Large intestine (tissue), 3 donors: Measurements from ENCODE around the gene RBMS3. TPM values are rescaled to one million over a fixed set of nuclear protein-coding genes. Genes with fewer than 3 reads are reported as not detected.

Source experiments
- DNase-seq, 2 donors: peaks; one replicate each; pipeline versions ENCODE4 v3.0.0 to v3.0.0-alpha.2; 2013
- H3K27ac ChIP-seq: one replicate; pipeline ENCODE4 v1.5.1; 2013; ENCODE audit warnings: low read length
- H3K27me3 ChIP-seq: 2 replicates; pipeline ENCODE4 v1.6.1; 2013; ENCODE audit warnings: low read length; ENCODE audit not compliant: control insufficient read depth, insufficient read depth
- H3K36me3 ChIP-seq: 2 replicates; pipeline ENCODE4 v1.6.1; 2013; ENCODE audit warnings: low read length; ENCODE audit not compliant: control insufficient read depth, insufficient read depth
- H3K4me1 ChIP-seq: one replicate; pipeline ENCODE4 v1.6.1; 2013; ENCODE audit warnings: low read length; ENCODE audit not compliant: control insufficient read depth, insufficient read depth
- H3K4me3 ChIP-seq: one replicate; pipeline ENCODE4 v1.5.1; 2013; ENCODE audit warnings: low read length
- H3K9me3 ChIP-seq: one replicate; pipeline ENCODE4 v1.6.1; 2013; ENCODE audit warnings: mild to moderate bottlenecking, low read depth, low read length, moderate library complexity; ENCODE audit not compliant: control insufficient read depth
- WGBS: methylation state at CpG from one replicate; pipeline ENCODE4 v1.1.5; 2013; ENCODE audit warnings: low lambda C conversion rate; ENCODE audit not compliant: insufficient coverage; 5-methylcytosine and 5-hydroxymethylcytosine counted together
- polyA plus RNA-seq: library from polyadenylated mRNA; unstranded; fragments of 120-200 nt; gene quantifications from one replicate; pipeline ENCODE4 v1.2.1, GENCODE V29; 2013

The RBMS3 gene
- polyA plus RNA-seq, 1 donor: 10.8 TPM

DNA sequence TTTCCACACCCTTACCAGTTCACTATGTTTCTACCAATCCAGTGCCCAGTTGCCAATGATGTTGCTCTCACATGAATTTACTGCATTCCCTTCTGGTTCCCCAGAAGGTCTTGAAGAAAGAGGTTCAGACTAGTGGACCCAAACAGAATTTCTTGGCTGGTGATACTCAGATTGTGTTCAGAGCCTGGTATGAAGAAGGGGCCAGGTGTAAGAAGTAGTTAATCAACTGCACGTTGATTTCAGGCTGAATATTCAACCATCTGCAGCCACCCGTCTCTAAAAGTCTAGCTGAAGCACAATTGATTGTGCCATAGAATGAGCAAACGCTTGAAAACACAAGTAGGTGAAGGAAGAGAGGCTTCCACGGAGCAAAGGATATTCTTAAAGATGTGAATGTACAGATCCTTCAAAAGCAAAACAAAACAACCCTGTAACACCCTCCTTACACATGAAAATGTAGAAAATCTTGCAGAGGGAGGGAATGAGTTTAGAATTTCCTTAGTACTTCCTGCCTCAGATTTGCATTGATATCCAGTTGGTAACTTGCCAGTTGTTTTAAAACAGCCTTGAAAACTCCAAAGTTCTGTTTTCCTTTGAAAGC lies 4.7 kb downstream of the RBMS3 start:
- Histone ChIP-seq H3K27me3 (no peaks in the 10 kb centered on the region), H3K27ac (peak overlapping the region; percentile 15), H3K9me3 (no peaks in the 10 kb centered on the region), H3K4me3 (no peak overlapping the region), H3K36me3 (no peaks in the 10 kb centered on the region), H3K4me1 (peaks cover 8% of the 10 kb centered on the region)
- 33% methylated on average over 1 of the region's 4 CpGs for WGBS
- DNase-seq: no peak

GRCh38 chr3:29286478-29287240 lies 5.8 kb downstream of the RBMS3 start:
- Histone ChIP-seq H3K4me1 (peaks cover 4% of the 10 kb centered on the region), H3K36me3 (no peaks in the 10 kb centered on the region), H3K4me3 (no peak overlapping the region), H3K27me3 (no peaks in the 10 kb centered on the region), H3K27ac (no peak overlapping the region), H3K9me3 (no peaks in the 10 kb centered on the region)
- DNase-seq: no peak
- WGBS: 89% methylated on average over 2 of the region's 5 CpGs

GRCh38 chr3:29290596-29290995 lies 9.7 kb downstream of the RBMS3 start:
- H3K9me3 ChIP-seq: no peaks in the 10 kb centered on the region
- no peak overlapping the region for H3K4me3 ChIP-seq
- DNase-seq: no peak
- H3K27me3 ChIP-seq: no peaks in the 10 kb centered on the region
- H3K27ac ChIP-seq: no peak overlapping the region
- H3K4me1 ChIP-seq: no peaks in the 10 kb centered on the region
- WGBS: 80% methylated on average over 1 of the region's 2 CpGs
- H3K36me3 ChIP-seq: no peaks in the 10 kb centered on the region

DNA sequence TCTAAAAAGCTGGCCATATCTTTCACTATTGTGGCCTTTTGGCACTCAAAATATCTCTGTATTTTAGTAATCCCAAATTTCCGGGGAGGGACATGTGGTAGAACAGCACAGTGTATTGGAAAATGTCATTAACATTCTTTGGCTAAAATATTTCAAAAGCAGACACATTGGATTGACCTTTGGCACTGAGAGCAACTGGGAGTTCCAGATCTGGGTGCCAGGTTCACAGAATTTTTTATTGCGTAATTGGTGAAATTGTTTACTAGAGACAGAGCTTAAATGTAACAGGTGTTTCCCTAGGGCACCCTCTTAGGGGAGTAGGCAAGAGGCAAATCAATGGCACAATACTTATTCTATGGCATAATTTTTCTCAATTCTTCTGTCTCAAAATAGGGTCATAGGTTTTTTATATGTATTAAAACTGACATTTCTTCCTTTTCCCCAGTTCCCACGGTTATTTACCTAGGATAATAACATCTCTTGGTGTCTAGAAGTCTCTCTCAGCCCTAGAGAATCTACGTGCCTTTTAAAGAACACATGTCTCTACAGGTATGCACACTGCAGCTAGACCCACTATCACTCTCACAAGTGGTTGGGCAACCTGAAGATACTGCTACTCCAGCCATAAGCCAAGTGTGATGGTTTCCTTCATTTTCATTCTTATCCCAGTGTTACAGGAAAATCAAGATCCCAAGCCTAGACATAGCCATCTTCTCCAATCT lies 10.6 kb downstream of the RBMS3 start:
- no peak for DNase-seq
- H3K27ac ChIP-seq: no peak overlapping the region
- no peaks in the 10 kb centered on the region for H3K4me1 ChIP-seq
- no peaks in the 10 kb centered on the region for H3K27me3 ChIP-seq
- no peaks in the 10 kb centered on the region for H3K9me3 ChIP-seq
- H3K4me3 ChIP-seq: no peak overlapping the region
- WGBS: 100% methylated on average over 1 of the region's 4 CpGs
- no peaks in the 10 kb centered on the region for H3K36me3 ChIP-seq

- DNase-seq: no peak
- no peak overlapping the region for H3K4me3 ChIP-seq
- H3K27ac ChIP-seq: no peak overlapping the region
- 100% methylated on average over 3 of the region's 3 CpGs for WGBS
- H3K4me1 ChIP-seq: no peaks in the 10 kb centered on the region
- no peaks in the 10 kb centered on the region for H3K27me3 ChIP-seq
- H3K9me3 ChIP-seq: no peaks in the 10 kb centered on the region
- no peaks in the 10 kb centered on the region for H3K36me3 ChIP-seq
Measured at GRCh38 chr3:29291982-29292363, 11.1 kb downstream of the RBMS3 start.

DNA sequence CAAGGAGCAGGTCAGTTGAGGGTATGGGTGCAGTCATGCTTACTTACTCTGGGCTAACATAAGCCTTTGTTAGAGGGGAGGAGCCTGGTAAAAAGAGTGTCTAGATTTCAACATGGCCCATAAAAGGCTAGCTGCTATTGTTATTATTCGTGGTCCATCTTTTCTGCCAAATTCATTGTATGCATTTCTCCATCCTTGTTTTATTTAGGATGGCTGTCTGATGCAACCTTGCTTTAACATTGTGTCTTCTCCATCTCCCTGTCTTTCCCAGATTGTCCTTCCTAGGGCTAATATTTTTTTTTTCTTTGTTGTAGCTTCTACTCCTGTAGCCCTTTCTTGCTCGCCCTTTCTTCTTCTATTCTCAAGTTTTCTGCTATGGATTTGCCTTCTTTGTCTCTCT lies 12.6 kb downstream of the RBMS3 start:
- Histone ChIP-seq H3K4me1 (no peaks in the 10 kb centered on the region), H3K36me3 (no peaks in the 10 kb centered on the region), H3K27me3 (no peaks in the 10 kb centered on the region), H3K27ac (no peak overlapping the region), H3K9me3 (no peaks in the 10 kb centered on the region), H3K4me3 (no peak overlapping the region)
- no peak for DNase-seq
- 88% methylated on average over 2 of the region's 2 CpGs for WGBS

GRCh38 chr3:29297998-29298397 lies 17.1 kb downstream of the RBMS3 start:
- H3K36me3 ChIP-seq: no peaks in the 10 kb centered on the region
- H3K4me3 ChIP-seq: no peak overlapping the region
- no CpG with 5 or more reads among the region's 1 CpG for WGBS
- H3K4me1 ChIP-seq: no peaks in the 10 kb centered on the region
- no peaks in the 10 kb centered on the region for H3K9me3 ChIP-seq
- H3K27ac ChIP-seq: no peak overlapping the region
- no peaks in the 10 kb centered on the region for H3K27me3 ChIP-seq
- DNase-seq: no peak

DNA sequence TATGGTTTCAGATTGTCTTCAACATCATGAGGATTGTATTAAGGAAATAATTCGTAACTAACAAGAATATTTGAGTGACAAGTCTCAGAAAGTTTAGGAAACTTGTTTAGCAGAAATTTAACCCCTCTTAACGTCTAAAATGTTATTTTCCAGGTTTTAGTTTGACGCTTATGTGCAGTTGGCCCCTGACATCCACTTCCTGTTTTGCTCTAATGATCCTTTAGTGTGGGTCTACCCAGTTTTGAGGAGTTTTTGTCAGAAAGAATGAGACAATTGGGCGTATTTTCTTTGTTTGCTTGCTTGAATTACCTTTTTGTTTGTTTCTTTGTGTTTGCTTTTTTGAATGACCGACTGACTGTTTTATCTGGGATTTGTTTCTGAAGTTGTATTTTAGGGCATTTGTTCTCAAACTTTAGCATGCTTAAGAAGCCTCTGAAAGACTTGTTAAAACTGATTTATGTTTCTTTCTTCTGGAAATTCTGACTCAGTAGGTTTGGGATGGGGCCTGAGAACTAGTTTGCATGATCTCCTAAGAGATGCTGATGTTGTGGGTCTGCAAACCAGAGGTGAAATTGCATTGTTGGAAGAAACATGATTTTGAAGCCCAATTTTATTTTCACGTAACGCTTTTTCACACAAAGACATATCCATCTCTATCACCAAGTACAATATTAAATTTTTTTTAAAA lies 20.6 kb downstream of the RBMS3 start:
- Histone ChIP-seq H3K9me3 (no peaks in the 10 kb centered on the region), H3K4me3 (no peak overlapping the region), H3K36me3 (no peaks in the 10 kb centered on the region), H3K27me3 (no peaks in the 10 kb centered on the region), H3K27ac (no peak overlapping the region), H3K4me1 (no peaks in the 10 kb centered on the region)
- DNase-seq: no peak
- 38% methylated on average over 4 of the region's 7 CpGs for WGBS

DNA sequence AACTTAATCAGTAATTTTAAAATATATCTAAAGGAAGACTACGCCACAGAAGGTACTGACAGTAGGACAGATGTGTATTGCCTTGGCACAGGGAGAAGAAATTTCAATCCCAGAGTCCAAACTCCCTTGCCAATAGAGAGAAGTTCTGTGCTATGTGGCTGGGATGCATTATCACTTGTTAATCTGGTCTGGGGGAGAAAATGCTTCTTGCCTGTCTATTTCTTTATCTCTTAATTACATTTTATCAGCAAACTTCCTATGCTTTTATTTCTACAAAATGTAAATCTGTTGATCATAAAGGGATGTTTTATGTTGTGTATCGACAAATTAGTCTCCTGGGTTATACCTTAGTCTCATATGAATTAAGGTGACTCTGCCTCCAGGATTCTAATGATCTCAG lies 21.7 kb downstream of the RBMS3 start:
- no peak overlapping the region for H3K4me3 ChIP-seq
- no peak for DNase-seq
- no CpG with 5 or more reads among the region's 2 CpGs for WGBS
- H3K36me3 ChIP-seq: no peaks in the 10 kb centered on the region
- H3K27ac ChIP-seq: no peak overlapping the region
- no peaks in the 10 kb centered on the region for H3K4me1 ChIP-seq
- H3K27me3 ChIP-seq: no peaks in the 10 kb centered on the region
- H3K9me3 ChIP-seq: no peaks in the 10 kb centered on the region

- WGBS: 78% methylated on average over 1 of the region's 1 CpG
- no peaks in the 10 kb centered on the region for H3K9me3 ChIP-seq
- no peaks in the 10 kb centered on the region for H3K27me3 ChIP-seq
- no peaks in the 10 kb centered on the region for H3K36me3 ChIP-seq
- H3K27ac ChIP-seq: no peak overlapping the region
- DNase-seq: no peak
- no peak overlapping the region for H3K4me3 ChIP-seq
- H3K4me1 ChIP-seq: no peaks in the 10 kb centered on the region
Measured at GRCh38 chr3:29307295-29307694, 26.4 kb downstream of the RBMS3 start.
